B cell (primary cell): ENCODE results near the gene EGFR. TPM values are rescaled to one million over a fixed set of nuclear protein-coding genes. Genes with fewer than 3 reads are reported as not detected.

Source experiments
- ATAC-seq: fragments of 200-7000 bp; cut with Tn5 transposase; one replicate; pipeline ENCODE4 v1.10.0; 2021; ENCODE audit warnings: low read depth, mild to moderate bottlenecking, moderate number of reproducible peaks, moderate library complexity
- CTCF ChIA-PET: fragments of 350-600 bp; sonication (Branson Sonifier 250); formaldehyde crosslinking; loops from one replicate; lab custom pipeline; 2021; ENCODE audit warnings: antibody characterized with exemption, inconsistent platforms; lab: Charles Lee
- POLR2A ChIA-PET: fragments of 350-600 bp; sonication (Branson Sonifier 250); formaldehyde crosslinking; loops from one replicate; lab custom pipeline; 2021; ENCODE audit warnings: antibody characterized with exemption; lab: Charles Lee
- DNase-seq: peaks from one replicate; pipeline ENCODE4 v3.0.0; 2013
- H2AFZ ChIP-seq: 2 replicates; pipeline ENCODE4 v1.6.1; 2012; ENCODE audit warnings: mild to moderate bottlenecking, low read depth, low read length; ENCODE audit not compliant: insufficient read depth, poor library complexity, severe bottlenecking
- H3K27ac ChIP-seq, 2 donors: 1 replicate in 1 of 2; 2 replicates in 1 of 2; pipeline ENCODE4 v1.5.1; 2012 to 2013; ENCODE audit warnings: low read length in 2 of 2, mild to moderate bottlenecking in 2 of 2, moderate library complexity in 1 of 2
- H3K27me3 ChIP-seq, 4 experiments: fragments of 200-600 bp in 1 of 4; sonication (generic) in 1 of 4; replicated peaks in 1 of 4; 1 replicate in 2 of 4; 2 replicates in 2 of 4; pipeline versions ENCODE4 v1.6.1 to v1.7.0; 2013 to 2016; ENCODE audit warnings: low read length in 3 of 4, mild to moderate bottlenecking in 2 of 4, mixed read lengths in 1 of 4, moderate library complexity in 1 of 4; ENCODE audit not compliant: insufficient read depth in 4 of 4, control insufficient read depth in 3 of 4; ENCODE audit errors: control extremely low read depth in 1 of 4
- H3K36me3 ChIP-seq, 2 experiments: replicated peaks in 1 of 2; 1 replicate in 1 of 2; 2 replicates in 1 of 2; pipeline versions ENCODE4 v1.6.1 to v1.7.1; 2013; ENCODE audit warnings: low read length in 1 of 2; ENCODE audit not compliant: insufficient read depth in 2 of 2, control insufficient read depth in 1 of 2; ENCODE audit errors: control extremely low read depth in 1 of 2, extremely low read depth in 1 of 2
- H3K4me1 ChIP-seq, 2 donors: fragments of 200-600 bp in 1 of 2; sonication (generic) in 1 of 2; 1 replicate in 1 of 2; 2 replicates in 1 of 2; pipeline versions ENCODE4 v1.5.1 to v1.6.1; 2013 to 2017; ENCODE audit warnings: low read length in 2 of 2; ENCODE audit not compliant: control insufficient read depth in 2 of 2, insufficient read depth in 2 of 2
- H3K4me2 ChIP-seq: replicated peaks from 2 replicates; pipeline ENCODE3; 2012; ENCODE audit warnings: mild to moderate bottlenecking, low read depth, low read length; ENCODE audit not compliant: poor library complexity, severe bottlenecking
- H3K4me3 ChIP-seq, 5 experiments: fragments of 200-600 bp in 1 of 5; sonication (generic) in 1 of 5; 1 replicate in 3 of 5; 2 replicates in 2 of 5; pipeline versions ENCODE4 v1.5.1 to v1.7.0; 2011 to 2016; ENCODE audit warnings: low read length in 4 of 5, mild to moderate bottlenecking in 4 of 5, low read depth in 2 of 5, control low read depth in 1 of 5, moderate library complexity in 1 of 5; ENCODE audit not compliant: insufficient read depth in 1 of 5; ENCODE audit errors: control extremely low read depth in 1 of 5, extremely low read depth in 1 of 5
- H3K79me2 ChIP-seq: fragments of 200-600 bp; sonication (generic); one replicate; pipeline ENCODE4 v1.6.0; 2016; ENCODE audit warnings: low read length; ENCODE audit not compliant: control insufficient read depth, insufficient read depth
- H3K9ac ChIP-seq: fragments of 200-600 bp; sonication (generic); 2 replicates; pipeline ENCODE4 v1.6.1; 2017; ENCODE audit warnings: mild to moderate bottlenecking, low read length, moderate library complexity
- H3K9me3 ChIP-seq, 3 donors: one replicate each; pipeline versions ENCODE4 v1.6.1 to v1.7.1; 2013; ENCODE audit warnings: low read length in 2 of 3; ENCODE audit not compliant: control insufficient read depth in 2 of 3, insufficient read depth in 1 of 3; ENCODE audit errors: control extremely low read depth in 1 of 3
- H4K20me1 ChIP-seq: 2 replicates; pipeline ENCODE4 v1.6.0; 2012; ENCODE audit warnings: mild to moderate bottlenecking, low read length; ENCODE audit not compliant: insufficient read depth, control insufficient read depth, poor library complexity, severe bottlenecking
- H3K27ac Mint-ChIP-seq: one replicate; pipeline ENCODE4 v1.8.0; 2021; ENCODE audit warnings: mixed read lengths
- H3K27me3 Mint-ChIP-seq: one replicate; pipeline ENCODE4 v1.8.0; 2021; ENCODE audit warnings: mixed read lengths
- H3K4me1 Mint-ChIP-seq: one replicate; pipeline ENCODE4 v1.8.0; 2021; ENCODE audit warnings: mixed read lengths
- H3K4me3 Mint-ChIP-seq: one replicate; pipeline ENCODE4 v1.8.0; 2021; ENCODE audit warnings: mixed read lengths
- H3K9me3 Mint-ChIP-seq: one replicate; pipeline ENCODE4 v1.8.0; 2022; ENCODE audit warnings: mixed read lengths; ENCODE audit not compliant: insufficient read depth
- CTCF ChIP-seq: fragments of 200-600 bp; IDR thresholded peaks from one replicate; pipeline ENCODE4 v1.8.0; 2022; ENCODE audit warnings: antibody characterized with exemption, mild to moderate bottlenecking
- EZH2 ChIP-seq: IDR thresholded peaks from 2 replicates; pipeline ENCODE4 v1.6.1; 2012; ENCODE audit warnings: borderline replicate concordance, low read depth, mild to moderate bottlenecking, moderate library complexity, low read length; ENCODE audit not compliant: insufficient read depth, poor library complexity, severe bottlenecking
- WGBS: methylation state at CpG from one replicate; pipeline ENCODE4 v1.1.5; 2013; ENCODE audit warnings: missing lambda C conversion rate; ENCODE audit not compliant: insufficient coverage; 5-methylcytosine and 5-hydroxymethylcytosine counted together
- intact Hi-C: fragments of 100-400 bp; cut with micrococcal nuclease; formaldehyde crosslinking; loops from one replicate; pipeline ENCODE4 v1.10.0; 2022
- polyA plus RNA-seq: library from polyadenylated mRNA; depleted of rRNA; stranded (reverse); fragments of >200 nt; gene quantifications from 2 replicates; pipeline ENCODE4 v1.2.3, GENCODE V29; 2012
- total RNA-seq, 2 donors: library from RNA; stranded (reverse); fragments of 120-200 nt in 1 of 2; gene quantifications; 1 replicate in 1 of 2; 2 replicates in 1 of 2; pipeline versions ENCODE4 v1.2.3 to v1.2.4, GENCODE V29; 2013 to 2022

Gene EGFR
- total and polyA plus RNA-seq, 2 donors (not counting 1 experiment from before 2014, with no cell fraction given), result not detected

- Mint-ChIP-seq H3K9me3 (no peaks in the 10 kb centered on the region), H3K4me3 (no peak overlapping the region), H3K4me1 (no peaks in the 10 kb centered on the region), H3K27me3 (no peaks in the 10 kb centered on the region), H3K27ac (no peak overlapping the region)
- Histone ChIP-seq H2AFZ (no peak overlapping the region), H3K4me1 (no peaks in the 10 kb centered on the region), H4K20me1 (no peaks in the 10 kb centered on the region), H3K9me3 (peaks cover 0 to 5% (median 0%) of the 10 kb centered on the region in 3 donors), H3K36me3 (no peaks in the 10 kb centered on the region), H3K27ac (no peak overlapping the region), H3K4me3 (no peak overlapping the region), H3K4me2 (no peak overlapping the region), H3K79me2 (no peaks in the 10 kb centered on the region), H3K27me3 (peaks cover 0 to 5% (median 0%) of the 10 kb centered on the region in 4 experiments), H3K9ac (no peak overlapping the region)
- DNase-seq, result no peak
- intact Hi-C loops, result no loop called here
- ATAC-seq, result no peak
- WGBS, result 87% methylated on average over 4 of the region's 9 CpGs
- POLR2A ChIA-PET, result no interaction called here
- CTCF ChIA-PET, result interaction anchor here (0.7 kb wide), 1 partner anchor 76 kb away, joined by 3 read pairs; no protein-coding TSS in a partner anchor
- no peak for TF ChIP-seq CTCF
- TF ChIP-seq EZH2, result no peak
These were observed 187.6 kb downstream of the EGFR start for GRCh38 chr7:55206235-55207029.

GRCh38 chr7:55207436-55208125 is 188.8 kb downstream of the EGFR start:
- ChIA-PET CTCF (no interaction called here), POLR2A (no interaction called here)
- DNase-seq (no peak), ATAC-seq (no peak)
- H3K4me1 ChIP-seq, result no peaks in the 10 kb centered on the region
- H3K4me2 ChIP-seq, result no peak overlapping the region
- Mint-ChIP-seq H3K9me3 (no peaks in the 10 kb centered on the region), H3K4me1 (no peaks in the 10 kb centered on the region), H3K27ac (no peak overlapping the region), H3K27me3 (no peaks in the 10 kb centered on the region), H3K4me3 (no peak overlapping the region)
- H3K27ac ChIP-seq, result no peak overlapping the region
- intact Hi-C loops, result no loop called here
- H3K9me3 ChIP-seq, result no peaks in the 10 kb centered on the region
- 86% methylated on average over 1 of the region's 4 CpGs for WGBS
- TF ChIP-seq CTCF (no peak), EZH2 (no peak)
- H3K27me3 ChIP-seq, result peaks cover 0 to 5% (median 0%) of the 10 kb centered on the region in 4 experiments
- H3K36me3 ChIP-seq, result no peaks in the 10 kb centered on the region
- no peak overlapping the region for H3K4me3 ChIP-seq
- no peak overlapping the region for H3K9ac ChIP-seq
- H3K79me2 ChIP-seq, result no peaks in the 10 kb centered on the region
- no peak overlapping the region for H2AFZ ChIP-seq
- no peaks in the 10 kb centered on the region for H4K20me1 ChIP-seq
